AG09309 (cell line): ENCODE measurements around the gene PRR23B.

Experiments
- DNase-seq: peaks from one replicate; pipeline ENCODE4 v3.0.0-alpha.2; 2010; ENCODE audit warnings: low read depth
- H3K4me3 ChIP-seq: 2 replicates; pipeline ENCODE4 v1.5.1; 2011; ENCODE audit warnings: mild to moderate bottlenecking, low read depth, low read length, moderate library complexity; ENCODE audit not compliant: control insufficient read depth
- TF ChIP-seq, protein P1 (sequence below): IDR thresholded peaks from 2 replicates; pipeline ENCODE4 v1.5.1; 2011; ENCODE audit warnings: mild to moderate bottlenecking, low read depth, low read length, inconsistent platforms; ENCODE audit not compliant: insufficient read depth, control insufficient read depth; ENCODE audit errors: missing control alignments

The PRR23B gene

DNA sequence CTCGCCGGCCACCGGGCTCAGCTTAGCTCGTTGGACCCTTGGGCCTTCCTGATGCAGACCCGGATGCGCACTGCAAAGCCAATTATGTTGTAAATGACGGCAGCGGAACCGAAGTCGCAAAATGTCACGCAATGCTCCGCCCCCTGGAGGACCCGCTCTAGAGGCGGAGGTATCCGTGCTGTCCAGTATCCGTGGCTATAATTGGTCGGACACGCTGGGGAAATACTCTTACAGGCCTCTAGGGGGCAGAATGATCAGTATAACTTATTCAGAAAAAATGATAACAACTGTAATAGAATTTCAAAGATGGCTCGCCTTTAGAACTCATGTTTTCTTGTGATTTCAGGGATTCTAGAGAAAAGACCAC, at the start of gene PRR23B:
Gene PRR23B, minus strand, starts transcription at position 59 of the 367 bp plus-strand sequence. CDS start 265 bp downstream, outside the sequence.
- no peak within 1 kb of the TSS for H3K4me3 ChIP-seq
- TF ChIP-seq, protein P1, sequence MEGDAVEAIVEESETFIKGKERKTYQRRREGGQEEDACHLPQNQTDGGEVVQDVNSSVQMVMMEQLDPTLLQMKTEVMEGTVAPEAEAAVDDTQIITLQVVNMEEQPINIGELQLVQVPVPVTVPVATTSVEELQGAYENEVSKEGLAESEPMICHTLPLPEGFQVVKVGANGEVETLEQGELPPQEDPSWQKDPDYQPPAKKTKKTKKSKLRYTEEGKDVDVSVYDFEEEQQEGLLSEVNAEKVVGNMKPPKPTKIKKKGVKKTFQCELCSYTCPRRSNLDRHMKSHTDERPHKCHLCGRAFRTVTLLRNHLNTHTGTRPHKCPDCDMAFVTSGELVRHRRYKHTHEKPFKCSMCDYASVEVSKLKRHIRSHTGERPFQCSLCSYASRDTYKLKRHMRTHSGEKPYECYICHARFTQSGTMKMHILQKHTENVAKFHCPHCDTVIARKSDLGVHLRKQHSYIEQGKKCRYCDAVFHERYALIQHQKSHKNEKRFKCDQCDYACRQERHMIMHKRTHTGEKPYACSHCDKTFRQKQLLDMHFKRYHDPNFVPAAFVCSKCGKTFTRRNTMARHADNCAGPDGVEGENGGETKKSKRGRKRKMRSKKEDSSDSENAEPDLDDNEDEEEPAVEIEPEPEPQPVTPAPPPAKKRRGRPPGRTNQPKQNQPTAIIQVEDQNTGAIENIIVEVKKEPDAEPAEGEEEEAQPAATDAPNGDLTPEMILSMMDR: peak; percentile 15
- DNase-seq: no peak

DNA sequence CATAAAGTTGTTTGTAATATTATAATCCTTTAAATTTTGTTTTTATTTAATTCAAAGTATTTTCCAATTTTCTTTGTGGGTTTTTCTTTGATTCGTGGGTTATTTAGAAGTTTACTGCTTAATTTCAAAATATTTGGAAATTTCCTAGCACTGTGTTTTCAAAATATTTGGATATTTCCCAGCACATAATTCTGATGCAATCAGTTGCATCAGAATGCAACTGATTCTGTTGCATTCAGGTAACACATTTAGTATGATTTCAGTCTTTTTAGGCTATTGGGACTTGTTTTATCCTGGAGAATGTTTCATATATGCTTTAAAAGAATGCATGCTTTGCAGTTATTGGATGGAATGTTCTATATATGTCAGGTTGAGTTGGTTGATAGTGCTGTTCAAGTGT, 42.2 kb upstream of the PRR23B start:
- H3K4me3 ChIP-seq: no peak overlapping the region
- no peak for DNase-seq
- TF ChIP-seq, protein P1: no peak

DNA sequence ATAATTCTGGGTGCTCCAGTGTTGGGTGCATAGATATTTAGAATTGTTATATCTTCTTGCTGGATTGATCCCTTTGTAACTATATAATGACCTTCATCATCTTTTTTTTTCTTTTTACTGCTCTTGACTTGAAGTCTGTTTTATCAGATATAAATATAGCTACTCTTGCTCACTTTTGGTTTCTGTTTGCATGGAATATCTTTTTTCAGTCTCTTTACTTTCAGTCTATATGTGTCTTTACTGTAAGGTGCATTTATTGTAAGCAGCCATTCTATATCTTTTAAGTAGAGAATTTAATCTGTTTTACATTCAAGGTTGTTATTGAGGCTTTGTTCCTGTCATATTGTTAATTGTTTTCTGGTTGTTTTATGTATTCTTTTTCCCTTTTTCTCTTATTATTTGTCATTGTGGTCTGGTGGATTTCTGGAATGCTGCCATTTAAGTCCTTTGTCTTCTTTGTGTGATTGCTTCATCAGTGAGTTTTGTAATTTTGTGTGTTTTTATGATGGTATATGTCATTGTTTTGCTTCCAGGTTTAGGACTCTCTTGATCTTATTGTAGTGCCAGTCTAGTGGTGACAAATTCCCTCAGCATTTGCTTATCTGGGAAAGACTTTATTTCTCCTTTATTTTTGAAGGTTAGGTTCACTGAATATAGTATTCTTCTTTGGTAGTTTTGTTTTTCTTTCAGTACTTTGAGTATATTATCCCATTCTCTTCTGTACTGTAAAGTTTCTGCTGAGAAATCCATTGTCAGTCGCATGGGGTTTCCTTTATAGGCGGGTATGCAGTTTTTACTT, 32.3 kb upstream of the PRR23B start:
- TF ChIP-seq, protein P1: no peak
- DNase-seq: no peak
- H3K4me3 ChIP-seq: no peak overlapping the region

DNA sequence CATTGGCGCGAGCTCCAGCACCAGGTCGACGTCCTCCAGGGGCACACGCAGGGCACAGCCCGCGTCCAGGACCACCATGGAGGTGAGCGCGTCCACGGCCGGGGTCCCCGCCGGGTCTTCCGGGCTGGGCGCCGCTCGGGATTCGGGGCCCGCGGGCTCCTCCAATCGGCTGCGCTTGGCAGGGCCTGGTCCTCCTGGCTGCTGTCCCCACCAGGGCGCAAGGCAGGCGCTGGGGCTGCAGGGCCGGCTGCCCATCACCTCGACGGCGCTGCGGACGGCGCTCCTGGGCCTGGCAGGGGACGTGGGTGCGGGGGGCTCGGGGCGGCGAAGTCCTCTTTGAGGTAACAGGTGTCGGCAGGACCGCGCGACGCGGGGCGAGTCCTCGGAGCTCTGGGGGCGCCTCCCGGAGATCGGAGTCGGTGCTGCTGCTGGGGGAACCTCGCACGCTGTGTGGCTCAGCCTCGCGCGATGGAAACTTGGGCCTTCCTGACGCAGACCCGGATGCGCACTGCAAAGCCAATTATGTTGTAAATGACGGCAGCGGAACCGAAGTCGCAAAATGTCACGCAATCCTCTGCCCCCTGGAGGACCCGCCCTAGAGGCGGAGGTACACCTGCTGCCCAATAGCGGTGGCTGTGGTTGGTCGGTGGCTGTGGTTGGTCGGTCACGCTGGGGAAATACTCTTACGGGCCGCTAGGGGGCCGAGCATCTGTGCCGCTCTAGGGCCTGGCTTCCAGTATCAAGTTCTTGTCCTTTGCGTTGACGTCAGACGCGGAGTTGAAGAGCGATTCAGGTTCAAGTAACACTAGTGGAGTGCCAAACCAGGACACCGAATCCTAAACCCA, 23.9 kb upstream of the PRR23B start, which contains the start of gene PRR23C:
Gene PRR23C, minus strand, starts transcription at position 527 of the 845 bp plus-strand sequence. Its CDS starts 272 bp downstream, at position 255.
- no peak within 1 kb of the TSS for H3K4me3 ChIP-seq
- TF ChIP-seq, protein P1: peak; percentile 16
- DNase-seq: no peak

DNA sequence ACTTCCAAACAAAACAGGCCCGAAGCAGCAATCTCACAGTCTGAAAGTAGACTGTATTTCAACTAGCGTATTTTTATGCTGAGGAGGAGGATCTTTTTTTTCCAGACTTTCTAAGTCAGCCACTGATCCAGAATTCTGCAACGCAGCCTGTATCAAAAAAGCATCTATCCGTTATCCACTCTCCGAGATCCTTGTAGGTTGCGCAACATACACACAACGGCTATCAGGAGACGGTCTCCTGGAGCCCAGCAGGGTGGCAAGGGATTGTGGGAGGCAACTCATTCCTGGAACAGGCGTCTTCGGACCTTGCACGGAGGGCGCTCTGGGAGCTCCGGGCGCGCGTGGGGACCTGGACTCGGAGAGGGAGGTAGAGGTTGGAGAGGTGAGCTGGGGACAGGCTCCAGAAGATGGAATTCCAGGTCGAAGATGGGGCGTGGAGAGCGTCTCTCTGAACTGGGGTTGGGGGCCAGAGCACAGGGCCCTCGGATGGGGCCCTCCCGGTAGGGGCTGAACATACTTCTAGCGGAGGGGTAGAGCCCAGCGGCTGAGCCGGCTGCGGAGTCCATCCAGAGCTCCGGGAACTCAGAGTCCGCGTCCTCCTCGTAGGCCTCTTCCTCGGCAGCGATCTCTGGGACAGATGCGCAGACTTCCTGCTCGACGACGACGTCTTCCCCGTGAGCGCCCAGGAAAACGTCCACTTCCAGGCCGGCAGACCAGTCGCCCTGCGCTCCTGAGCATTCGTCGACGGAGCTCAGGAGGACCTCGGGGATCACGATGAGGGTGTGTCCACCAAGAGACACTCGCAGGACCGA, 23.0 kb upstream of the PRR23B start:
- TF ChIP-seq, protein P1: no peak
- no peak overlapping the region for H3K4me3 ChIP-seq
- no peak for DNase-seq

DNA sequence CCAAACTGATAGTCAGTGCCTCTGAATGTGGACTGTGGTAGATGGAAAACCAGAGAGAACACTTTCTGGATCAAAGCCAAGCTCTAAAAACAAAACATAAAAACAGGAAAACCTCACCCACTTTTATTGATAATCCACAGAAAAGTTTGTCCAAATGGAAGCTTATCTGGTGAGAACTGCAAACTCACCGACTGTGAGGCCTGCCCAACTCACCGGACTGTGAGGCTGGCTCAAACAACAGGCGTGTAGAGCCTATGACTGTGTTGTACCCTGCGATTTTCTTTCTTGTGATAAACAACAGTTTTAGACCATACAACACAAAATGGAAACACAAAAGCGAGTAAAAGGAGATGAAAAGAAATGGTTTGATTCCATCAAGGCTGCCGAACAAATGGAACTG, 16.8 kb upstream of the PRR23B start:
- H3K4me3 ChIP-seq: no peak overlapping the region
- DNase-seq: no peak
- TF ChIP-seq, protein P1: no peak
